Stimulated activated CD8-positive, alpha-beta memory T cell treated with anti-CD3 and anti-CD28 coated beads, Interleukin-15, amount 100 ng/mL, for 48 hours (primary cell): Measurements from ENCODE around the gene SDK1.
"Not testable (repeated sequence)": the region's sequence is repeated elsewhere in the genome, so short reads cannot be mapped to it uniquely, and the experiment has no call there.

ENCODE experiments used
- DNase-seq, 2 donors: peaks; one replicate each; pipeline ENCODE4 v3.0.0-alpha.2; 2020; ENCODE audit warnings: low read depth in 2 of 2

SDK1 gene

GRCh38 chr7:4202954-4203353 lies 901.9 kb downstream of the SDK1 start:
- no peak for DNase-seq

GRCh38 chr7:4203626-4204512 lies 902.8 kb downstream of the SDK1 start:
- DNase-seq, result no peak

GRCh38 chr7:4204513-4205165 lies 903.6 kb downstream of the SDK1 start:
- peak in 1 of 2 donors; percentile 4 for DNase-seq

GRCh38 chr7:4205828-4206227 lies 904.8 kb downstream of the SDK1 start:
- no peak for DNase-seq

- no peak for DNase-seq
These were observed 906.0 kb downstream of the SDK1 start for GRCh38 chr7:4207011-4207410.

- DNase-seq, result no peak
These were observed 907.0 kb downstream of the SDK1 start for GRCh38 chr7:4208086-4208485.

GRCh38 chr7:4208586-4208985 lies 907.5 kb downstream of the SDK1 start:
- DNase-seq, result no peak

GRCh38 chr7:4209126-4209525 lies 908.1 kb downstream of the SDK1 start:
- no peak for DNase-seq

- DNase-seq, result no peak
These were observed 908.9 kb downstream of the SDK1 start for GRCh38 chr7:4209966-4210365.

GRCh38 chr7:4210821-4211220 lies 909.8 kb downstream of the SDK1 start:
- DNase-seq, result no peak

GRCh38 chr7:4211261-4211660 lies 910.2 kb downstream of the SDK1 start:
- DNase-seq, result no peak

GRCh38 chr7:4212376-4212775 lies 911.3 kb downstream of the SDK1 start:
- no peak for DNase-seq

GRCh38 chr7:4214291-4215155 lies 913.5 kb downstream of the SDK1 start:
- DNase-seq, result no peak

- no peak for DNase-seq
These were observed 914.2 kb downstream of the SDK1 start for GRCh38 chr7:4215176-4215720.

GRCh38 chr7:4216016-4216415 lies 915.0 kb downstream of the SDK1 start:
- DNase-seq, result no peak

- DNase-seq, result not testable (repeated sequence)
These were observed 916.1 kb downstream of the SDK1 start for GRCh38 chr7:4217126-4217660.

- DNase-seq, result no peak
These were observed 917.4 kb downstream of the SDK1 start for GRCh38 chr7:4218481-4218880.

- no peak for DNase-seq
These were observed 919.0 kb downstream of the SDK1 start for GRCh38 chr7:4220011-4220410.

- DNase-seq, result no peak
These were observed 920.0 kb downstream of the SDK1 start for GRCh38 chr7:4221043-4221442.

GRCh38 chr7:4222676-4223075 lies 921.6 kb downstream of the SDK1 start:
- DNase-seq, result no peak

- no peak for DNase-seq
These were observed 924.3 kb downstream of the SDK1 start for GRCh38 chr7:4225361-4225771.
